AG09309 (cell line): Measurements from ENCODE around the gene PRKN.

ENCODE experiments used
- DNase-seq: peaks from one replicate; pipeline ENCODE4 v3.0.0-alpha.2; 2010; ENCODE audit warnings: low read depth
- H3K4me3 ChIP-seq: 2 replicates; pipeline ENCODE4 v1.5.1; 2011; ENCODE audit warnings: mild to moderate bottlenecking, low read depth, low read length, moderate library complexity; ENCODE audit not compliant: control insufficient read depth
- TF ChIP-seq, protein P1 (sequence below): IDR thresholded peaks from 2 replicates; pipeline ENCODE4 v1.5.1; 2011; ENCODE audit warnings: mild to moderate bottlenecking, low read depth, low read length, inconsistent platforms; ENCODE audit not compliant: insufficient read depth, control insufficient read depth; ENCODE audit errors: missing control alignments

The PRKN gene

GRCh38 chr6:161561908-161562307 lies 1165.7 kb downstream of the PRKN start:
- TF ChIP-seq, protein P1, sequence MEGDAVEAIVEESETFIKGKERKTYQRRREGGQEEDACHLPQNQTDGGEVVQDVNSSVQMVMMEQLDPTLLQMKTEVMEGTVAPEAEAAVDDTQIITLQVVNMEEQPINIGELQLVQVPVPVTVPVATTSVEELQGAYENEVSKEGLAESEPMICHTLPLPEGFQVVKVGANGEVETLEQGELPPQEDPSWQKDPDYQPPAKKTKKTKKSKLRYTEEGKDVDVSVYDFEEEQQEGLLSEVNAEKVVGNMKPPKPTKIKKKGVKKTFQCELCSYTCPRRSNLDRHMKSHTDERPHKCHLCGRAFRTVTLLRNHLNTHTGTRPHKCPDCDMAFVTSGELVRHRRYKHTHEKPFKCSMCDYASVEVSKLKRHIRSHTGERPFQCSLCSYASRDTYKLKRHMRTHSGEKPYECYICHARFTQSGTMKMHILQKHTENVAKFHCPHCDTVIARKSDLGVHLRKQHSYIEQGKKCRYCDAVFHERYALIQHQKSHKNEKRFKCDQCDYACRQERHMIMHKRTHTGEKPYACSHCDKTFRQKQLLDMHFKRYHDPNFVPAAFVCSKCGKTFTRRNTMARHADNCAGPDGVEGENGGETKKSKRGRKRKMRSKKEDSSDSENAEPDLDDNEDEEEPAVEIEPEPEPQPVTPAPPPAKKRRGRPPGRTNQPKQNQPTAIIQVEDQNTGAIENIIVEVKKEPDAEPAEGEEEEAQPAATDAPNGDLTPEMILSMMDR: no peak
- no peak for DNase-seq
- H3K4me3 ChIP-seq: no peak overlapping the region

DNA sequence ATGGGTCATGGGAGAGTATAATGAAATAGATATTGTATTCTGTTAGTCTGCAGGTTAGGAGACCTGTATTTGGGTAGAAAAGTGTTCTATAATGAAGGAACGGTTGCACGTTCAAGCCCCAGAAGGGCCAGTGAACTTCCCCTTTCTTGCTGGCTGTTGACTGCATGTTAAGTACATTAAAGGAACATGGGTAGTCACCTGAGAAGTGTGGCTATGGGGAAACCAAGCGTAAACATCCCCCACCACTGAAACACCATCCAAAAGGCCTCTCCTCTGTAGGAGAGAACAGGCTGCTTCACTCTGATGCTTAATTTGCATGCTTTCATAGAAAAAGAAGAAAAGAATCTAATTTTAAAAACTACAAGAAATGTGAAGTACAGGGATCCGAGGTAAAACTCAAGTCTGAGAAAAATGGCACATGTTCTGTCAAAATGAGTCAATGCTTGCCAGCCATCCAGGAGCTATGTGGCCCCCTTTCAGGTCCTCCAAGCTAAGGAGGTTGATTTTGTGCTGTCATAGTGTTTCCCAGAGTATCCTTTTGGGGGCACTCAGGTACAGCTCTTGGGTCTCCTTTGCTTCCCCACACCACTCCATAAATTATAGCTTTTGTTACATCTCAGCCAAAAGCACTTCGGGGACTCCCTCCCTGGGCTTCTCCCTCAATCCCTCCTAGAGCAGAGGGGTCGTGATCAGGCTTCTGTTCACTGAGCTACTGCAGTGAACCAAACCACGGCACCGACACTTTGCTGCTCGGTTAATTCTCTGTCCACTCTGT lies 1170.0 kb downstream of the PRKN start:
- TF ChIP-seq, protein P1: no peak
- no peak for DNase-seq
- H3K4me3 ChIP-seq: no peak overlapping the region

DNA sequence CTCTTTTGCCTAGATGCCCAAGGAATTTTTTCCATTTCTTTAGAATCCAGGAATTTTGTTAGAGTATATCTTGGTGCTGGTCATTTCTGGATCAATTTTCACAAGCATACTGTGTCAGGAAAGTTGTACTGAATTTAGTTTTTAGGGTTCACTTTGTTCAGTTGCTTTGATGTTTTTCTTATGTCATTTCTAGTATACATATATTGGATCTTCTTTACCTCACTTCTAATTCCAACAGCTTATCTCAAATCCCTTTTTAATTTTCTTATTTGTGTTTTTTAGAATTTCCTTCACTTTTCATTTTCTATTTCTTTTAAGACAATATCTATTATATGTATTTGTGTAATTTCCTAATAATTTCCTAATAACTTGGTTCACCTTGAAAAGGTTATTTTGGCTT lies 1172.7 kb downstream of the PRKN start:
- TF ChIP-seq, protein P1: no peak
- DNase-seq: no peak
- H3K4me3 ChIP-seq: no peak overlapping the region

DNA sequence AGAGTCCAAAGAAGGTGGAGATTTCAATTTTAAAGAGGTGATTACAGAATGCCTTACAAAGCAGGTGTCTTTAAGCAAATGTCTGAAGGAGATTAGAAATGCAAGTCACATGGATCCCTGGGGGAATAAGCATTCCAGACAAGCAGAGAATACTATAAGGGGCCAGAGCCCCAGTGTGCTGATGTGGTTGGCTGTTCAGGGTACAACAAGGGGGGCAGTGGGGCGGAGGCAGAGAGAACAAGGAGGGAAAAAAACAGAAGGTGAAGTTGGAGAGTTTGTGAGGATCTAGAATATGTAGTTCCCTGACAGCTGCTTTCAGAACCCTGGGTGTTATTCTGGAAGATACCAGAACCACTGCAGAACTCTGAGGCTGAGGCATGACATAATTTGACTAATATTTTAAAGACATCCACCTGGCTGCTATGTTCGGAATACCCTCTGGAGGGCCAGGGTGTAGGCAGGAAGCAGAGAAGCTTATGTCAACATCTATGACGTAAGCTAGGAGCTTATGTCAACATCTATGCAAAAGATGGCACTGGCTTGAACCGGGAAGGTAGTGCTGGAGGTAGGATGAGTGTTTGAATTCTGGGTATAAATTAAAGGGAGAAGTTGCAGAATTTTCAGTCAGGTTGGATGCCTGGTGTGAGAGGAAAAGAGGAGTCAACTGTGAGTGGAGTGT lies 1177.5 kb downstream of the PRKN start:
- DNase-seq: no peak
- no peak overlapping the region for H3K4me3 ChIP-seq
- TF ChIP-seq, protein P1: no peak

DNA sequence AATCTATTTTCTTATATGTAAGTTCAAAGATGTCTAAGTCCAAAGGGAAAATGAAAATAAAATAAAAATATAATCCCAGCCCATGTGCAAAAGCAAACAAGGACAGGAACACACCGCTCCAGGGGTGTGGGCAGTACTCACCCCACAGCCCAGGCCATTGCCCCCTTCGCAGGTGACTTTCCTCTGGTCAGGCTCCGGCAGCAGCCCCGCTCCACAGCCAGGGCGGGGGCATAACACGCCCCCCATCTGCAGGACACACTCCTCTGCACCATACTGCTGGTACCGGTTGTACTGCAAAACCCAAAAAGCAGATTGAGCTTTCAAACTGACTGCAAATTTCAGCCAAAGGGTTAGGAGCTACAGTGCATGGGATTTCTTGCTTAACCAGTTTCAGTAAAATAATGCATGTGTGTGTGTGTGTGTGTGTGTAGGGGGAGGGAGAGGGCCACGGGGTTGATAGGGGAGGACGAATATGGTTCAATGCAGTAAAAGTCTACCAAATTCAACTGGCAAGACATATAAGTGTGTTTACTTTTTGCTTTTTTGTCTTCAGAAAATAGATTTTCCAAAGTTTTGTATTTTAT lies 1178.8 kb downstream of the PRKN start:
- TF ChIP-seq, protein P1: no peak
- DNase-seq: no peak
- no peak overlapping the region for H3K4me3 ChIP-seq

DNA sequence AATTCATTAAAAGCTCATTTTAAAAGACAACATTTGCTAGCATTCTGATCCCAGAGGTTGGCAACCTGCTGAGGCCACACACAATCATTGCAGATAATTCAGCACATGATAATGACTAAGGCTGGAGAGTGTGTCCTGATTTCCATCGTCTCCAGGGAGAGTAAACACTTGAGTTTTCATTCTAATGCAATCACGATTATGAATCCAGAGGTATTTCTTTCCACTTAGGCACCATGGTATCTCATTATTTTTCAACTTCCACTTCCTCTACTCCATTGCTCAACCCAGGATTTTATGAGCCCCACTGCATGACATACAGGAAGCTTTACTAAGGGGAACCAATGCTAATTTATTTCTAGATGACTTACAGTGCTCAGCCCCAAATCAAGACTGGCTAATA lies 1179.9 kb downstream of the PRKN start:
- no peak overlapping the region for H3K4me3 ChIP-seq
- DNase-seq: no peak
- TF ChIP-seq, protein P1: no peak
